PFSK-1 (cell line): ENCODE results near the gene TAF3.

Source experiments
- FOXP2 ChIP-seq: optimal IDR thresholded peaks from 2 replicates; pipeline ENCODE3; 2011; ENCODE audit warnings: borderline replicate concordance, control low read depth, inconsistent platforms; ENCODE audit not compliant: insufficient read depth; ENCODE audit errors: extremely low read length, extremely low read depth
- POLR2AphosphoS5 ChIP-seq: IDR thresholded peaks from 2 replicates; pipeline ENCODE4 v1.6.1; 2012; ENCODE audit warnings: low read depth, mild to moderate bottlenecking, control low read depth, low read length, moderate library complexity
- REST ChIP-seq, 2 experiments: IDR thresholded peaks; 2 replicates each; pipeline versions ENCODE4 v1.6.1 to v1.8.0; 2011 to 2012; ENCODE audit warnings: low read depth in 2 of 2, low read length in 2 of 2, control low read depth in 1 of 2, inconsistent platforms in 1 of 2, mild to moderate bottlenecking in 1 of 2, moderate library complexity in 1 of 2; ENCODE audit not compliant: insufficient read depth in 1 of 2
- SIN3A ChIP-seq: IDR thresholded peaks from 2 replicates; pipeline ENCODE4 v1.6.1; 2012; ENCODE audit warnings: mild to moderate bottlenecking, low read length, moderate library complexity, borderline replicate concordance; ENCODE audit not compliant: insufficient read depth
- TAF1 ChIP-seq: IDR thresholded peaks from 2 replicates; pipeline ENCODE4 v1.6.1; 2012; ENCODE audit warnings: low read length, control low read depth, borderline replicate concordance; ENCODE audit not compliant: insufficient read depth

Gene TAF3

GRCh38 chr10:7889947-7890542 lies 71.7 kb downstream of the TAF3 start:
- TF ChIP-seq SIN3A (no peak), TAF1 (no peak), REST (IDR thresholded peaks at IDR 0.05; ENCODE audit: insufficient read depth in 1 of 2, low read depth in 2 of 2, low read length in 2 of 2) (no peak), POLR2AphosphoS5 (no peak), FOXP2 (no peak)

GRCh38 chr10:7890781-7891180 lies 72.5 kb downstream of the TAF3 start:
- TF ChIP-seq SIN3A (no peak), POLR2AphosphoS5 (no peak), FOXP2 (no peak), TAF1 (no peak), REST (IDR thresholded peaks at IDR 0.05; ENCODE audit: insufficient read depth in 1 of 2, low read depth in 2 of 2, low read length in 2 of 2) (no peak)

- TF ChIP-seq SIN3A (no peak), TAF1 (no peak), FOXP2 (no peak), POLR2AphosphoS5 (no peak), REST (IDR thresholded peaks at IDR 0.05; ENCODE audit: insufficient read depth in 1 of 2, low read depth in 2 of 2, low read length in 2 of 2) (no peak)
Observed at GRCh38 chr10:7891634-7892033, 73.3 kb downstream of the TAF3 start.

GRCh38 chr10:7892146-7892545 lies 73.8 kb downstream of the TAF3 start:
- no peak for TF ChIP-seq REST (IDR thresholded peaks at IDR 0.05; ENCODE audit: insufficient read depth in 1 of 2, low read depth in 2 of 2, low read length in 2 of 2)
- no peak for TF ChIP-seq TAF1
- no peak for TF ChIP-seq SIN3A
- TF ChIP-seq POLR2AphosphoS5, result no peak
- TF ChIP-seq FOXP2, result no peak
